SK-N-MC (cell line): Measurements from ENCODE around the gene CFAP299.

Experiments
- EZH2 ChIP-seq: fragments of 200-600 bp; sonication (generic); IDR thresholded peaks from one replicate; pipeline ENCODE4 v1.6.1; 2017; ENCODE audit warnings: antibody characterized with exemption
- FOXP2 ChIP-seq: optimal IDR thresholded peaks from 2 replicates; pipeline ENCODE3; 2011; ENCODE audit warnings: mild to moderate bottlenecking, moderate library complexity; ENCODE audit not compliant: insufficient read depth; ENCODE audit errors: extremely low read length, control extremely low read depth
- POLR2AphosphoS5 ChIP-seq: IDR thresholded peaks from 2 replicates; pipeline ENCODE4 v1.6.1; 2012; ENCODE audit warnings: mild to moderate bottlenecking, low read depth, low read length, borderline replicate concordance

DNA sequence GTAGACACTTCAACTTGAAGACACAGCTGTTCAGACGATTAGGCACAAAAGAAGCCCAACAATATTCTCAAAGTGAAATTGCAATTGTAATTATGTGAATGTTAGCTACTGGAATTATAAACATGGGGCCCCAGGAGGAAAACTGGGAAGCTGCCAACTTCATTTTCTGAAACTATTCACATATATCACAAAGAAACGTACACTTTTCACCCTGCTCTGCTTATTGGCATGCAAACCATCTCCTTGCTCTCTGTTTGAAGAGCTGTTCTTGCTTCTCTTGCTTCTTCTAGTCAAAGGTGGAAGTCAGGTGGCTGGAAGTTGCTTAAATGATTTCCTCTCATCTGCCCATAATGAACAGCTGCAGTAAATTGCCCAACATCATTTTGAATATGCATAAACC lies 320.1 kb downstream of the CFAP299 start:
- TF ChIP-seq EZH2: no peak
- no peak for TF ChIP-seq POLR2AphosphoS5
- TF ChIP-seq FOXP2: no peak
